HG03354 (cell line): Measurements from ENCODE around the gene C11orf86.
"Not testable (repeated sequence)": the region's sequence is repeated elsewhere in the genome, so short reads cannot be mapped to it uniquely, and the experiment has no call there.

Experiments
- ATAC-seq: cut with Tn5 transposase; IDR thresholded peaks from one replicate; pipeline ENCODE4 v1.9.1; 2021; ENCODE audit warnings: mild to moderate bottlenecking; ENCODE audit not compliant: unreplicated experiment, poor library complexity, severe bottlenecking

Gene C11orf86

DNA sequence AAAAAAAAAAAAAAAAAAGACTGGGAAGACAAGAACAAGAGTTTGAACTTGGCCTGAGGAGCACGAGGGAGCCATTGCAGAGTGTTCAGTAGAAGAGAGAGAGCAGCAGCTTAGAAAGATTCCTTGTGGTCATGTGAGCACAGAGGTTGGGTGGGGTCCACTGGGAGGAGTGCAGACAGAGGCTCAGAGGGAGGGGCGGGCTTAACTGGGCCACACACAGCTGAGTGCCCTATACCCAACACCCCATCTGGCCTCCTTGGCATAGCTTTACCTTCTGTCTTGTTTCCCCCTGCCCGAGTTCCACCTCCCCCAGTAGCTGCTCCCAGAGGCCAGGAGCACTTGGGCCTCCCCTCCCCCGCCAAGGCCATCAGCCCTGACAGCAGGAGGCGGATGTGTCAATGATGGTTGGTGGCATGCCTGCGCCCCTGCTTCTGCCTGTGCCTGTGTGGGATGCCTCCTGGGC lies 12.1 kb downstream of the C11orf86 start:
- ATAC-seq = no peak

DNA sequence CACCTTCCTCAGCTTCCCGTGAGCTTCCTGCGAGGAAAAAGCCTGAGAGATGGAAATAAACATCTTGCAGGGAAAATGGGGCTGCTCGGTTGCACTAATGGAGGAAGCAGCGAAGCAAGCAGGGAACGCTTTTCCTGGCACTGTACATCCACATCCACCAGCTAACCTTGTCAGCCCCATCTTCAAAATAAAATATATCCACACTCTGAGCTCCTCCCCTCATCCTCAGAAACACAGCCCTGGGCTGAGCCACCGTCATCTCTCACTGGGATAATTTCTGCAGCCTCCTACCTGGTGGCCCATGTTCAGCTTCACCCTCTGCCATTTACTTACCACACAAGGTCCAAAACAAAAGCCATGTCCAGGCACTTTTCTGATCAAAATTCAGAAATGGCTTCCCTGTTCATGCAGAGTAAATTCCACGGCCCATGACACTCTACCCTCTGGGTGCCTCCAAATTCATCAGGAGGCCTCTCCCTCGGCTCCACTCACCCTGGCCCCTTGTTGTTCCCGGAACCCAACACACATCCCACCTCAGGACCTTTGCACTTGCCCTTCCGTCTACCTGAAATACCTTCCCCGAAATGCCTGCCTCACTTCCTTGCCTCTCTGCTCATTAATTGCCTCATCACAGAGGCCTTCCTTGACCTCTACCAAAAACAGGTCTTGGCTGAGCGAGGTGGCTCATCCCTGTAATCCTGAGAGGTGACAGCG lies 13.0 kb downstream of the C11orf86 start:
- no peak for ATAC-seq

DNA sequence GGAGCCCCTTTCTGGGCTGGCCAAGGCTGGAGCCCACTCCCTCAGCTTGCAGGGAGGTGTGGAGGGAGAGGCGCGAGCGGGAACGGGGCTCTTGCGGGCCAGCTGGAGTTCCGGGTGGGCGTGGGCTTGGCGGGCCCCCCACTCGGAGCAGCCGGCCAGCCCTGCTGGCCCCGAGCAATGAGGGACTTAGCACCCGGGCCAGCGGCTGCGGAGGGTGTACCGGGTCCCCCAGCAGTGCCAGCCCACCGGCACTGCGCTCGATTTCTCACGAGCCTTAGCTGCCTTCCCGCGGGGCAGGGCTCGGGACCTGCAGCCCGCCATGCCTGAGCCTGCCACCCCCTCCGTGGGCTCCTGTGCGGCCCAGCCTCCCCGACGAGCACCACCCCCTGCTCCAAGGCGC lies 13.6 kb downstream of the C11orf86 start:
- ATAC-seq = not testable (repeated sequence)

DNA sequence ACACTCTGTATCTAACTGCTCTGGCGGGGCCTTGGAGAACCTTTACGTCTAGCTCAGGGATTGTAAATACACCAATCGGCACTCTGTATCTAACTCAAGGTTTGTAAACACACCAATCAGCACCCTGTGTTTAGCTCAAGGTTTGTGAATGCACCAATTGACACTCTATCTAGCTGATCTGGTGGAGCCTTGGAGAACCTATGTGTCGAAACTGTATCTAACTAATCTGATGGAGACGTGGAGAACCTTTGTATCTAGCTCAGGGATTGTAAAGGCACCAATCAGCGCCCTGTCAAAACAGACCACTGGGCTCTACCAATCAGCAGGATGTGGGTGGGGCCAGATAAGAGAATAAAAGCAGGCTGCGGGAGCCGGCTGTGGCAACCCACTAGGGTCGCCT lies 14.3 kb downstream of the C11orf86 start:
- not testable (repeated sequence) for ATAC-seq

DNA sequence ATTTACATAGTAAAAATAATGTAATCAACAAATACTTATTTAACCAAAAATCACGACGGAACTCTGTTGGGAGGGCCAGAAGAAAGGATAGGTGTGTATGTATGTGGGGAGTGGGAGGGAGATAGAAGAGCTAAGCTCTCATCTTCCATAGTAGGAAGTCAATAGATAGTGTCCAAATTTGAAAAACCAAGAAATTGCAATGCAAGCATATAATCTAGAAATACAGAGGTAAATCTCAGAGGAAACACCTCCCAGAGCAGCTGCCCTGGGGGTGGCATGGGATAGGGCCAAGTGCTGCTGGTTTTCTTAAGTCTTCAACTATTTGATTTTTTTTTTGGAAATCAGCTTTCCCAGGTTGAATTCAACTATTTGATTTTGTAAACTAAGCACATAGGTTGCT lies 16.9 kb downstream of the C11orf86 start:
- ATAC-seq = no peak

DNA sequence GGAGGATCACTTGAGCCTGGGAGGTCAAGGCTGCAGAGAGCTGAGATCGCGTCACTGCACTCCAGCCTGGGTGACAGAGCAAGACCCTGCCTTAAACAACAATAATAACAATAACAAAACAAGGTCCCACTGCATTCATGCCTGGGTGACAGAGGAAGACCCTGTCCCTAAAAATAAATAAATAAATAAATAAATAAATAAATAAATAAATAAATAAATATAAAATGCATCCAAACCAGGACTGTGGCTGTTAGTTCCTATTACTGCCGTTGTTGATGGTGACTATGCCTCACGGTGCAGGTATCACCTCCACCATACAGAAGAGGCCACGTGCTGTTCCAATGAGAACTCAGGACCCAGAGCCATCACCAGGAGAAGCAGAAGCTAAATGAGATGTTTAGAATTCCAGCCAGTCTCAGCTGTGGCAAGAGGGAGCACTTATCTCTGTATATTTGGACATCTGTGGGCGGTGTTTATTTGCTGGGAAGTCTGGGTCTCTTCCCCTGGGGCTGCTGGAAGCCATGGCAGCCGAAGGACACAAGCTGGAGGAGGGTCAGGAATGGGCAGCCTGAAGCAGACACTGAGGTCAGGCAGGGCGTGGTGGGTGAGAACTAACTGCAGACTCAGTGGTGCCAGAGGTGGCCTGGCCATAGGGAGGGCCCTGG lies 21.6 kb downstream of the C11orf86 start:
- no peak for ATAC-seq

DNA sequence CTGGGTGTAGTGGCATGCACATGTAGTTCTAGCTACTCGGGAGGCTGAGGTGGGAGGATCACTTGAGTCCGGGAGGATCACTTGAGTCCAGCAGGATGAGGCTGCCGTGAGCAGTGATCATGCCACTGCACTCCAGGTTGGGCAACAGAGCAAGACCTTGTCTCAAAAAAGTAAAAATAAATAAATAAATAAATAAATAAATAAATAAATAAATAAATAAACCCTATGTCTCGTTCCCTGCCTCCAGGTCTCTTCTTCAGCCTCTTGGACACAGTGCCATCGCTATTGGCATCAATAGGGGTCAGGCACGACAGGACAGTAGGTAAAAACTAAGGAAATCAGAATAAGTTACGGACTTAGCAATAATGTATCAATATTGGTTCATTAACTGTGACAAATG lies 24.5 kb downstream of the C11orf86 start:
- no peak for ATAC-seq

DNA sequence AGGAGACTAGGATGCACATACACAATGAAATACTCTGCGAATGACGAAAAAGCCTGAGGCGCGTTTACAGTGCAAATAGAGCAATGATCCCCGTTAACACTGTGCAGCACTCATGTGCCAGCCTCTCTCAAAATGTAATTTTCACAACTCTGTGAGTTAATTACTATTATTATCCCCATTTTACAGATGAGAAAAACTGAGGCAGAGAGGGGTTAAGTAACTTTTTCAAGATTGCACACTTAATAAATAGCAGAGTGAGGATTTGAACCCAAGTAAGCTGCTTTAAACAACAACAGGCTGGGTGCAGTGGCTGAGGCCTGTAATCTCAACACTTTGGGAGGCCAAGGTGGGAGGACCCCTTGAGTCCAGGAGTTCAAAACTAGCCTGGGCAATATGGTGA lies 26.2 kb downstream of the C11orf86 start:
- ATAC-seq = no peak

DNA sequence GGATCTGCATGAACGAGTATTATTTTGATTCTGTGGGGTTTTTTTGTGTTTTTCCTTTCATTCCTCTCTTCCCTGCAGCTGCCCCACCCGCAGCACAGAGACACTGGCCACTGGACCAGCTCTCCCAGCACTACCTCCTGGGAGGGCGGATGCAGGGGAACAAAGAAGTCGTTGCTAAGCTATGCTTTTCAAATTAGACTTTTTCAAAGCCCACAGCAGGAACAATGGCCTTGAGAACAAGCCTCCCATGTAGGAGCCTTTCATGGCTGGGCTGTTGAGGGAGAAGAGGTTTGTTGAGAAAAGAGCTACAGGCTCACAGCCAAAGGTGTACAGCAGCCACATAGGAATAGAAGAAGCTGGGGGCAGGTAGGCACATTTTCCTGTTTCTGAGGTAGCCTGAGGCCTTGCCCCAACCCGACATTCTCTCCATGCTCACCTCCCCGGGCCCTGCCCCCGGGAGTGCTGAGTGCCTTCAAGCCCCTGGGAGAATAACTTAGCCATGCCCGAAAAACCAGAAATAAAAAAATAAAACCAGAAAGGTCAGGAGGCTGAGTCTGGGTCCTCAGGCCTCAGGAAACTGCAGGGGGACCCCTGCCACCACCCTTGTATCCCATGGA lies 27.3 kb downstream of the C11orf86 start:
- no peak for ATAC-seq

DNA sequence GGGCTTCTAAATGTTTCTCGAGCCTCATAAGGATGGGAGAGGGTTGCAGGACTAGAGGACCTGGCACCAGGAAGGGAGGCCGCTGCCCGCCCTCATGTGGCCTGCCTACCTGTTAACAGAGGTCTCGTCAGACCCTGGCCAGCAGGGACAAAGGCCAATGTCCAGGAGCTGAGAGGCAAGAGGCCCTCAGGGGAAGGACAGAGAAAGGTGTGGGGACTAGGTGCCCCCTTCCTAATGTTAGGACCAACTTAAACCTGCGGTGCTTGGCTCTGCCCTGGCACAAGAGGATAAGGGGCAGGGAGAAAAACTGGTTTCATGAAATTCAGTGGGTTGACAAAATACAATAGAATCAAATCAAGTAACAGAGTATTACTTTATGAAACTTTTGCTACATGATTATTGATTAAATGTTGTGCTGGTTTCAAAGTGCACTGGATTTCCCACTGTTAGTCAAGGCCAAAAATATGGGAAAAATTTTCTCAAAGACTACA lies 27.9 kb downstream of the C11orf86 start:
- ATAC-seq = no peak

DNA sequence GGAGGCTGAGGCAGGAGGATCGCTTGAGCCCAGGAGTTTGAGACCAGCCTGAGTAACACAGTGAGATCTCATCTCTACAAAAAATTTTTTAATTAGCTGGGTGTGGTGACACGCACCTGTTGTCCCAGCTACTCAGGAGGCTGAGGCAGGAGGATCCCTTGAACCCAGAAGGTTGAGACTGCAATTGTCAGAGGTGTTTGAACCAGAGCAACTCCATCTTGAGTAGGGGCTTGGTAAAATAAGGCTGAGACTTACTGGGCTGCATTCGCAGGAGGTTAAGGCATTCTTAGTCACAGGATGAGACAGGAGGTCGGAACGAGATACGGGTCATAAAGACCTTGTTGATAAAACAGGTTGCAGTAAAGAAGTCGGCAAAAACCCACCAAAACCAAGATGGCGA lies 30.1 kb downstream of the C11orf86 start:
- not testable (repeated sequence) for ATAC-seq

DNA sequence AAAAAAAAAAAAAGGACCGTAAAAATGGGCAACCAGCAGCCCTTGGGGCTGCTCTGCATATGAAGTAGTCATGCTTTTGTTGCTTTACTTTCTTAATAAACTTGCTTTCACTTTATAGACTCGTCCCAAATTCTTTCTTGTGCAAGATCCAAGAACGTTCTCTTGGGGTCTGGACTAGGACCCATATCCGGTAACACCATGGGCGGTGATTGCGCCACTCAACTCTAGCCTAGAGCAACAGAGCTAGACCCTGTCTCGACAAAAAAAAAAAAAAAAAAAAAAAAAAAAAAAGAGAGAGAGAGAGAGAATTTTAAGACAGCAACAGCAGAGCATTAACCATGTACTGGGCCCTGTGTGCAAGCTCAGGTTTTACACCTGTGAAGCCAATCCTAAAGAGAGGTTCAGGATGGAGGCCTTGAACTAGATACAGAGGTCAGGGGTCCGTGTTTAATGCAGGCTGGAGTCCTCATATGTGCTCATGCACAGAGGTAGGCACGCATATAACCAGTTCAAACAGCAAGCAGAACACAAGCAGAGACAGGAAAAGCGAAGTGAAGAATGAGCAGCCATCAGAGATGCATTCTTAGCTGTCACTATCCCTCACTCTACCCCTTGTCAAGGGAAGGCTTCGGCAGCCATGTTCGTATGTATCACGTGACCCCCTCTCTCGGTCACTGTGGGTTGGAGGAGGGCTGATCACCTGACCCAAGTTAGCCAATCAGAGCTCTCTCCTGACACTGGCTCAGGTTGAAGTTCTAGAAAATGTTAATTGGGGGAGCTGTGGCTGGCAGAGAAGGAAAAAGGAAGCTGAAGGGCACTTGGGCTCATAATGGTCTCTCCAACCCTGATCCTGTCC lies 31.2 kb downstream of the C11orf86 start:
- ATAC-seq = no peak

DNA sequence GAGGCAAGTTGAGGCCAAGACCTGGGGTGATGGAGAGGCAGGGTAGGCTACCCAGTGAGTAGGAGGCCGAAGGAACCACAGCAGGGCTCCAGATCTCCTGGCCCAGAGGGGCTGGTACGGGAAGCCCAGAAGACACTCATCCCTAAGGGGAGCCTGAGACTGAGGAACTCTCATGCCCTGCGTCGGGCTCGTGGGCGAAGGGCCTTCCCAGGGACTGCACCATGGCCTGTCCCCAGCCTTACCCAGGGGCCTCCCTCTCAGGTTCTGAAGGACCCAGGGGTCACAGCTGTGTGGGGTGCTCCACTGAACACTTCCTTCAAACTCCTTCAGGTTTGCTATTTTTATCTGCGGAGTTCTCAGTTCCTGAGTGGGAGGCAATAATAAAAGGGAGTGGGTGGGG lies 32.0 kb downstream of the C11orf86 start:
- ATAC-seq = no peak

DNA sequence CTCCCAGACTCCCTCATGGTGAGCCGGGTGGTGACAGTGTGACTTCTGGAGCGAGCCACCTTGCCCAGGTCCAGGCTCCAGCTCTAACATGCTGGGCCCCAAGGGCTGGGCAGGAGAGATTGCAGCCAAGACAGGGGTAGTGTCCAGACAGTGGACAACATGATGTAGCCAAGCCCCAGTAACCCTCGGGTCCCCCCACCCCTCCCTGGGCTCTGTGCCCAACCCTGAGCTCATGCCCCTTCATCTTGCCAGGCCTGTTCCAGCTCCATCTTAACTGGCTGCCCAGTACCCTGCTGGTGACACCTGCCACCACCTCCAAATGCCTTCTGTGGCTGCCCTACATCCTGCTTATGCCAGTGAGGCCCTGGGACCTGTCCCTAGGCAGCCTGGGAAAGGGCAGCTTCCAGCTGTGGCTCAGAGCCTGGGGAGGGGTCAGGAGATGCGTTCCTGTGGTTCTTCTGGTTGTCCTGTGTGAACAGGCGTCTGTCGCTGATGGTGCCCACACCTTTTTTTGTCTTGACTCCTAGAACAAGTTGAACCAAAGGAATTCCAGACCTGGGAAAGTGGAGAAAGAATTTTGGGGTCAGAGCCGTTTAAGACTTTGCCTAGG lies 35.3 kb downstream of the C11orf86 start:
- no peak for ATAC-seq

DNA sequence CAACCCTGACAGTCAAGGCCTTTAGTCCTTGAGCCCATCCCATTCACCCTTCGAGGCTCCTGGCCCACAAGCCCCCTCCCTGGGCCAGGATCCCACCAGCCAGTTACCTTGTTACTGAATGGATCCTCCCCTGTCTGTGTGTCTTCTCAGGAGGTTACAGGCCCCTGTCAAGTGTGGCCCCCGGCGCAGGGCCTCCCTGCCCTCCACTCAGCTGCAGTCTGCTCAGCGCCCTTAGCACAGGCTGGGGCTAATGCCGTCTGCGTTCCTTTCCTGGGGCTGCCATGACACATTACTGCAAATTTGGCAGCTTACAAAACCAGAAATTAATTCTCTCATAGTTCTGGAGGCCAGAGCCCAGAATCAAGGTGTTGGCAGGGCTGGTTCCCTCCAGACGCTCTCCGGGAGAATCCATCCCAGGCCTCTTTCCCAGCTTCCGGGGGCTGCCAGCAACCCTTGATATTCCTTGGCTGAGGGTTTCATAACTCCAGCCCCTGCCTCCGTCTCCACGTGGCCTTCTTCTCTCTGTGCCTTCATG lies 38.5 kb downstream of the C11orf86 start:
- no peak for ATAC-seq

DNA sequence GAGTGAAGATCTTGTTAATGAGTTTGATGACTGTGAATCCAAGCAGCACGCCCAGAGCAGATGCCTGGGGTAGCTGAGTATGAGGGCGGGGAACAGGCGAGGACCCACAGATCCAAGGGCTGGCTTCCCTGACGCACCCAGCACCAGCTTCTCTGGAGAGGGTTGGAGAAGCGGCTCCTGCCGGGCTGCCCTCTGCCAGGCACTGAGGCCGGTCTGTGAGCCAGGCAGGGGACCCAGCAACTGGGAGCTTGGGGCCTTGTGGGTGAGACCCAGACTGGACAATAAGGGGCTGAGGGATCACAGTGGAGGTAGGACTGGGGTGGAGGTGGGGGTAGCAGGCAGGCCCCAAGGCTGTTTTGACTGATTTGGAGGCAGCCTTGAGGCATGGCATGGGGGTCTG lies 39.2 kb downstream of the C11orf86 start:
- no peak for ATAC-seq

DNA sequence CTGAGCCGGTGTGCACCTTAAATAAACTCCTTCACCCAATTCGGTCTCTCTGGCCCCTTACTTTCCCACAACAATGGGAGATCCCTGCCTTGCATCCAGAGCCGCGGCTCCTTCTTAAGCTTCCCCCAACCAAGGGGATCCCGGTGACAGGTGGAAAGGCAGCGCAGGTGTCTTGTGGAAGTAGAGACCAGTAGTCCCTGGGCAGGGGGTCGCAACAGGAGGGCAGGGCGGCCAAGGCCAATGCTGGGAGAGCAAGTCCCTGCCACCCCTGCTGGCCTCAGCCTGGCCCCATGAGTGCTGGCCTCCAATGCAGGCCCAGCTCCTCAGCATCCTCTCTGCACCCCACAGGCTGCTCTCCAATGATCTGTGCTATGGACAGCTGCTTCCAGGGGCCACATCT lies 39.9 kb downstream of the C11orf86 start:
- no peak for ATAC-seq

DNA sequence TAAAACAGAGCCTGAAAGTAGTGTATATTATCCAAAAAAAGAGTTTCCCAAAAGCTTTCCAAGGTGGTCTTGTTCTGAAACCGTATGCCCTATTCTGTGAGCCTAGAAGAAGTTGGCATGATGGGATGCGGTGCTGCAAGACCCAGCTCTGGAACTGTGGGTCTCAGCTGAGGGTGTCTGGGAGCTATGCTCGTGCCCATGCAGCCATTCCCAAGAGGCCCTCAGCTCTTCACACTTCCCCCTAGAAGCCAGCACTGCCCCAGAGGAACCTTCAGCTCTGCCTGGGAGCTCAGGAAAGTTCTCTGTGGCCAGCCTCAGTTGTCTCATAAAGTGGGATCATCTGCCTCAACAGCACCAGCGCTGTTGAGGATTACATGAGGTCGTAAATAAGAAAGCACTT lies 41.4 kb downstream of the C11orf86 start:
- ATAC-seq = no peak

DNA sequence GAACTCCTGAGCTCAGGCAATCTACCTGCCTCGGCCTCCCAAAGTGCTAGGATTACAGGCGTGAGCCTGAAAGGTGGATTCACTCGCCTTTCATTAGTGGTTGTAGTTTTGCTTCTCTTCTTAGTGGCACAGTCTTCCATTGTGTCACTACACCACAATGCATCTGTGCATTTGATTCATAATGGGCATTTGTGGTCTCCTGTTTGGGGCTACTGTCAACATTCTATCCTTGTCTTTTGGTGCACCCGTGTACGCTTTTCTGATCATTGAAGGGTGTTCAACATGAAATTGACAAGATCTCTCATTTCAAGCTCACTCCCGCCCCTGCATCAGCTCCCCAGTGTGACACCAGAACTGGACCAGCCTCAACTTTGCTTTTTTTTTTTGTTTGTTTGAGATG lies 45.8 kb downstream of the C11orf86 start:
- ATAC-seq = no peak
